Activated CD4-positive, alpha-beta memory T cell treated with anti-CD3 and anti-CD28 coated beads for 36 hours (primary cell): ENCODE results near the gene TTC14. TPM values are rescaled to one million over a fixed set of nuclear protein-coding genes. Genes with fewer than 3 reads are reported as not detected.
A peak's percentile ranks its signal among the peaks of the same experiment; 100 is the strongest.
"Not testable (repeated sequence)": the region's sequence is repeated elsewhere in the genome, so short reads cannot be mapped to it uniquely, and the experiment has no call there.

Source experiments
- CTCF ChIA-PET: fragments of 350-600 bp; sonication (Branson Sonifier 250); formaldehyde crosslinking; loops from one replicate; lab custom pipeline; 2021; ENCODE audit warnings: antibody characterized with exemption, inconsistent platforms; lab: Charles Lee
- POLR2A ChIA-PET: fragments of 350-600 bp; sonication (Branson Sonifier 250); formaldehyde crosslinking; loops from one replicate; lab custom pipeline; 2021; ENCODE audit warnings: antibody characterized with exemption; lab: Charles Lee
- DNase-seq: peaks from one replicate; pipeline ENCODE4 v3.0.0-alpha.2; 2020
- H3K27ac Mint-ChIP-seq: one replicate; pipeline ENCODE4 v1.8.0; 2021; ENCODE audit warnings: mixed read lengths
- H3K27me3 Mint-ChIP-seq: one replicate; pipeline ENCODE4 v1.8.0; 2021; ENCODE audit warnings: mixed read lengths
- H3K36me3 Mint-ChIP-seq: one replicate; pipeline ENCODE4 v1.8.0; 2021; ENCODE audit warnings: mixed read lengths
- H3K4me1 Mint-ChIP-seq: one replicate; pipeline ENCODE4 v1.8.0; 2021; ENCODE audit warnings: low read depth, mixed read lengths
- H3K4me3 Mint-ChIP-seq: one replicate; pipeline ENCODE4 v1.8.0; 2021; ENCODE audit warnings: mild to moderate bottlenecking, mixed read lengths
- H3K9me3 Mint-ChIP-seq: one replicate; pipeline ENCODE4 v1.8.0; 2021; ENCODE audit warnings: mixed read lengths
- intact Hi-C: fragments of 100-400 bp; cut with micrococcal nuclease; formaldehyde crosslinking; loops from one replicate; pipeline ENCODE4 v1.15.1; 2023
- total RNA-seq, 2 experiments: library from RNA; stranded (reverse); gene quantifications; one replicate each; pipeline ENCODE4 v1.2.3, GENCODE V29; 2021

Gene TTC14
- total RNA-seq, 2 experiments from 2014 or later: 43.9 to 44.4 TPM

DNA sequence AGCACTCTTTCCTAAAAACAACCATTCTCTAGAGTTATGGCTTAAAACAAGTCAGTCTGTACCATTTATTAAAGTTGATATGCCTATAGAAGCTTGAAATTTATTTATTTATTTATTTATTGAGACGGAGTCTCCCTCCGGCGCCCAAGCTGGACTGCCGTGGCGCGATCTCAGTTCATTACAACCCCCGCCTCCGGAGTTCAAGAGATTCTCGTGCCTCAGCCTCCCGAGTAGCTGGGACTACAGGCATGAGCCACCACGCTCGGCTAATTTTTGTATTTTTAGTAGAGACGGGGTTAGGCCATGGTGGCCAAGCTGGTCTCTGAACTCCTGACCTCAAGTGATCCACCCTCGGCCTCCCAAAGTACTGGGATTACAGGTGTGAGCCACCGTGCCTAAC lies 1.5 kb upstream of the TTC14 start:
- ChIA-PET POLR2A (no interaction called here), CTCF (no interaction called here)
- H3K4me1 Mint-ChIP-seq: peaks cover 18% of the 10 kb centered on the region
- peak overlapping the region; percentile 1 for H3K4me3 Mint-ChIP-seq
- H3K36me3 Mint-ChIP-seq: peaks cover 17% of the 10 kb centered on the region
- no peak for DNase-seq
- no peak overlapping the region for H3K27ac Mint-ChIP-seq
- peaks cover 7% of the 10 kb centered on the region for H3K27me3 Mint-ChIP-seq
- intact Hi-C loops: loop anchor here (10.0 kb wide), 1 partner anchor 786 kb away; no protein-coding TSS in a partner anchor
- peaks cover 3% of the 10 kb centered on the region for H3K9me3 Mint-ChIP-seq

- H3K27ac Mint-ChIP-seq: no peak overlapping the region
- H3K9me3 Mint-ChIP-seq: no peaks in the 10 kb centered on the region
- ChIA-PET CTCF (no interaction called here), POLR2A (interaction anchor here (1.7 kb wide), 1 partner anchor 9 kb away, joined by 8 read pairs; the partner anchor contains the start of gene TTC14)
- peaks cover 44% of the 10 kb centered on the region for H3K36me3 Mint-ChIP-seq
- intact Hi-C loops: no loop called here
- DNase-seq: no peak
- H3K4me3 Mint-ChIP-seq: no peak overlapping the region
- no peaks in the 10 kb centered on the region for H3K27me3 Mint-ChIP-seq
- H3K4me1 Mint-ChIP-seq: no peaks in the 10 kb centered on the region
Observed at GRCh38 chr3:180611006-180611405, 9.0 kb downstream of the TTC14 start.

DNA sequence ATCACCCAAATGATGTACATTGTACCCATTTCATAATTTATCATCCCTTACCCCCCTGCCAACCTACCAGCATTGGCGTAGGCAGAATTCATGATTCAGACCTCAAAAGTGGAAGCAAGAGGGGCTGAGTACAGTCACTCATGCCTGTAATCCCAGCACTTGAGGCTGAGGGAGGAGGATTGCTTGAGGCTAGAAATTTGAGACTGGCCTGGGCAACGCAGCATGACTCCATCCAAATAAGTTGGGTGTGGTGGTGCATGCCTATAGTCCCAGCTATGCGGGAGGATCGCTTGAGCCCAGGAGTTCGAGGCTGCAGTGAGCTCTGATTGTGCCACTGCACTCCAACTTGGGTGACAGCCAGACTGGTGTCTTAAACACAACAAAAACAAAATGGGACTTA lies 10.4 kb downstream of the TTC14 start:
- Mint-ChIP-seq H3K4me1 (no peaks in the 10 kb centered on the region), H3K36me3 (peaks cover 37% of the 10 kb centered on the region), H3K27me3 (no peaks in the 10 kb centered on the region), H3K9me3 (no peaks in the 10 kb centered on the region), H3K27ac (no peak overlapping the region), H3K4me3 (no peak overlapping the region)
- DNase-seq: no peak
- ChIA-PET CTCF (no interaction called here), POLR2A (no interaction called here)
- intact Hi-C loops: no loop called here

DNA sequence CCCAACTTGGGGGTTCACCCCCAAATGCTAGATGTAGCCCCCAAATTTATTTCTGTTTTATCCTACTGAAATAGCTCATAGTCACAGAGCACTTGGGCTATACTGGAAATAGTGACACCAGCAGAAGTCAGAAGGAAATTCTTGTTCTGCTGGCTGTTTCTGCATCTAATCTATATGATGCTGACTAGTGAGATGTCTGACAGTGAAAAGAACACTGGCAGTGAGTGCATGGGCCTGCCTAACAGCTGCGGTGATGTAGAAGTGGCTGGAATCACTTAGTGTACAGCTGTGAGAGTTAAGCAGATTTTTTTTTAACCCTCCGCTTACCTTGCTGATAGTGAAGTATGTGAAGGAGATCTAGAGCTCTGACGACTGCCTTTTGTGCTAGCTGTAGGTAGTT lies 14.0 kb downstream of the TTC14 start:
- H3K27me3 Mint-ChIP-seq: no peaks in the 10 kb centered on the region
- H3K9me3 Mint-ChIP-seq: no peaks in the 10 kb centered on the region
- peaks cover 20% of the 10 kb centered on the region for H3K36me3 Mint-ChIP-seq
- intact Hi-C loops: no loop called here
- POLR2A ChIA-PET: no interaction called here
- H3K4me3 Mint-ChIP-seq: no peak overlapping the region
- no peak for DNase-seq
- H3K4me1 Mint-ChIP-seq: no peaks in the 10 kb centered on the region
- H3K27ac Mint-ChIP-seq: no peak overlapping the region
- CTCF ChIA-PET: interaction anchor here (1.1 kb wide), 1 partner anchor 14 kb away, joined by 3 read pairs; the partner anchor contains the start of gene TTC14

GRCh38 chr3:180617049-180617448 lies 15.1 kb downstream of the TTC14 start:
- ChIA-PET POLR2A (no interaction called here), CTCF (interaction anchor here (0.8 kb wide), 1 partner anchor 296 kb away, joined by 3 read pairs; the partner anchor contains the start of gene FXR1)
- Mint-ChIP-seq H3K36me3 (peaks cover 19% of the 10 kb centered on the region), H3K27ac (no peak overlapping the region), H3K4me1 (no peaks in the 10 kb centered on the region), H3K4me3 (no peak overlapping the region), H3K9me3 (no peaks in the 10 kb centered on the region), H3K27me3 (no peaks in the 10 kb centered on the region)
- intact Hi-C loops: no loop called here
- DNase-seq: no peak

GRCh38 chr3:180618563-180618962 lies 16.6 kb downstream of the TTC14 start:
- DNase-seq, H3K27ac Mint-ChIP-seq, H3K4me1 Mint-ChIP-seq, CTCF ChIA-PET, H3K27me3 Mint-ChIP-seq, intact Hi-C loops, H3K9me3 Mint-ChIP-seq, POLR2A ChIA-PET, H3K4me3 Mint-ChIP-seq: not testable (repeated sequence)
- peaks cover 19% of the 10 kb centered on the region for H3K36me3 Mint-ChIP-seq

DNA sequence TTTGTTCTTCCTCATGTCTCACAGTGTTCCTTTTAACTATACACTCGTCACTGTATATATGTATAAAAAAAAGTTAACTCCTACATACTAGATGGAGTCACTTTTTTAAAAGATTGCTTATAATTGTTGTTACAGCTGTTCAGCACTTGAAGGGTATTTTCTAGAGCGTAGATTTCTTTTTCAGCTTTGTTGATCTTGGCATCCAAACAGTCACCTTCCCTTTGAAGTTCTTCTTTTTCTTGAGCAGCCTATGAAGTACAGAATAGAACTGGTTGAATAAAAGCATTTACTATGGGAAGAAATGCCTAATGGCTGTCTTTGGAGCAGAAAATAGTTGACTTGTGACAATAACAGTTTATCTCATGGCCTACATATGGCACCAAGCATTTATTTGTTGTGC lies 17.8 kb downstream of the TTC14 start:
- no peak overlapping the region for H3K4me3 Mint-ChIP-seq
- peaks cover 12% of the 10 kb centered on the region for H3K4me1 Mint-ChIP-seq
- intact Hi-C loops: no loop called here
- ChIA-PET POLR2A (no interaction called here), CTCF (no interaction called here)
- no peaks in the 10 kb centered on the region for H3K27me3 Mint-ChIP-seq
- no peak for DNase-seq
- peaks cover 30% of the 10 kb centered on the region for H3K36me3 Mint-ChIP-seq
- H3K27ac Mint-ChIP-seq: no peak overlapping the region
- H3K9me3 Mint-ChIP-seq: peaks cover 4% of the 10 kb centered on the region

- DNase-seq: no peak
- POLR2A ChIA-PET: no interaction called here
- Mint-ChIP-seq H3K27ac (peak overlapping the region; percentile 72), H3K36me3 (peaks cover 43% of the 10 kb centered on the region), H3K4me1 (peaks cover 22% of the 10 kb centered on the region), H3K4me3 (no peak overlapping the region), H3K9me3 (peaks cover 7% of the 10 kb centered on the region), H3K27me3 (no peaks in the 10 kb centered on the region)
- intact Hi-C loops: loop anchor here (1.0 kb wide), 1 partner anchor 22 kb away; the partner anchor contains the start of gene TTC14
- CTCF ChIA-PET: no interaction called here
Observed at GRCh38 chr3:180624714-180625113, 22.8 kb downstream of the TTC14 start.

DNA sequence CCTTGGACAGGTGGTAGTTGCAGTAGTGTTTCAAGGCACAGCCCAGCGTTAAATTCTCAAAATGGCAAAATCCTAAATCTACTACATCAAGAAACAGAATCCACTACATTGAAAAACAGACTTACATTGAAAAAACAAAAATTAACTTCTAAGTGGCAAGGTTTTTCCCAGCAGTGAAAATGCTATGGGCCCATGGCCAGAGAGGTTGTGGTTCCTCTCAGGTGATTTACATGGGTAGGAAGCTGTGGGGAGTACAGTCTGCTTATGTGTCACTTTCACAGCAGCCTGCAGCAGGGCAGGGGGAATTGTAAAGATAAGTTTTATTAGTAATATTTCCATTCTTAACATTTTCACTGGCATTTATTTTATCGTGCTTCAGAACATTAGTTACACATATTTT lies 24.9 kb downstream of the TTC14 start:
- ChIA-PET CTCF (no interaction called here), POLR2A (no interaction called here)
- no peak for DNase-seq
- H3K4me3 Mint-ChIP-seq: no peak overlapping the region
- H3K27ac Mint-ChIP-seq: no peak overlapping the region
- H3K9me3 Mint-ChIP-seq: peaks cover 7% of the 10 kb centered on the region
- peaks cover 26% of the 10 kb centered on the region for H3K4me1 Mint-ChIP-seq
- no peaks in the 10 kb centered on the region for H3K27me3 Mint-ChIP-seq
- intact Hi-C loops: no loop called here
- H3K36me3 Mint-ChIP-seq: peaks cover 37% of the 10 kb centered on the region

DNA sequence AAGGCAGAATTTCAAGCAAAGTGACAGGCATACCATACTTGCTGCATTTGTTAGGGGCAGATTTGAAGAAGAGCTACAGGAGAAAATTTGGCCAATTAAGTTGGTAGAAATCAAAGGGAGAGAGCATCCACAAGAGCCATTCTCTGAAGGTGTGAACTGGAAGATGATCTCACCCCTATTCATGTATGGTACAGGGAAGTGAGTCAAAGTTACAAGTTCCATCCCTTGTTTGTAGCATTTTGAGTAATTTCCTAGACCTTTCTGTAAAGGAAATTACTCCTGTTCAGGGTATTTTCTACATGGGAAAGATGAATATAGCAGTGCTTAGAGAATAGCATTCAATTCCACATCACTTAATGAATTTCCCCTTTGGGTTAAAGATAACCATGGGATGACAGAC lies 28.4 kb downstream of the TTC14 start:
- ChIA-PET CTCF (no interaction called here), POLR2A (interaction anchor here (0.8 kb wide), 1 partner anchor 27 kb away, joined by 3 read pairs; no protein-coding TSS in a partner anchor)
- no peak overlapping the region for H3K27ac Mint-ChIP-seq
- intact Hi-C loops: loop anchor here (1.0 to 10.0 kb wide), 3 partner anchors 28 to 544 kb away; partner anchors contain the start of gene TTC14
- no peaks in the 10 kb centered on the region for H3K9me3 Mint-ChIP-seq
- no peak overlapping the region for H3K4me3 Mint-ChIP-seq
- H3K27me3 Mint-ChIP-seq: peaks cover 21% of the 10 kb centered on the region
- H3K4me1 Mint-ChIP-seq: peaks cover 8% of the 10 kb centered on the region
- no peak for DNase-seq
- peaks cover 10% of the 10 kb centered on the region for H3K36me3 Mint-ChIP-seq

- Mint-ChIP-seq H3K4me3 (no peak overlapping the region), H3K27me3 (peaks cover 28% of the 10 kb centered on the region), H3K27ac (no peak overlapping the region), H3K4me1 (peaks cover 5% of the 10 kb centered on the region), H3K36me3 (peaks cover 5% of the 10 kb centered on the region), H3K9me3 (no peaks in the 10 kb centered on the region)
- no peak for DNase-seq
- ChIA-PET POLR2A (no interaction called here), CTCF (no interaction called here)
- intact Hi-C loops: loop anchor here (5.0 to 10.0 kb wide), 2 partner anchors 51 to 543 kb away; no protein-coding TSS in a partner anchor
Observed at GRCh38 chr3:180631317-180631716, 29.4 kb downstream of the TTC14 start.

DNA sequence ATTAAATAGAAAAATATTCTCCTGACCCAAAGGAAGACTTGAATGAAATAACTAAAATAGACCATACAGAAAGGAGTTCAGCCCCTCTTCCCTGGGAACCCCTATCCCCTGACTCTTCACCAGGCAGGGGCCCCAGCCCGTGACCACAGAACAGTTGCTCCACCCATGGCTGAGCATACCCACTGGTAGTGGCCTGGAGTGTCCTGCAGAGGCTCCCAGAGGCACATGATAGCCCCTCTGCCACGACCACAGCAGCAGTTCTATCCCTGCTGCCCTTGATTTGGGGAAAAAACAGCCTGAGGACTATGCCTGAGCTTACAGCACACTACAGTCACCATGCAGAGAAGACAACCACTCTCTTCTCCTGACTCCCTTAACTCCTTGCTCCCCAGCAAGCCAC lies 31.8 kb downstream of the TTC14 start:
- peaks cover 5% of the 10 kb centered on the region for H3K4me1 Mint-ChIP-seq

DNA sequence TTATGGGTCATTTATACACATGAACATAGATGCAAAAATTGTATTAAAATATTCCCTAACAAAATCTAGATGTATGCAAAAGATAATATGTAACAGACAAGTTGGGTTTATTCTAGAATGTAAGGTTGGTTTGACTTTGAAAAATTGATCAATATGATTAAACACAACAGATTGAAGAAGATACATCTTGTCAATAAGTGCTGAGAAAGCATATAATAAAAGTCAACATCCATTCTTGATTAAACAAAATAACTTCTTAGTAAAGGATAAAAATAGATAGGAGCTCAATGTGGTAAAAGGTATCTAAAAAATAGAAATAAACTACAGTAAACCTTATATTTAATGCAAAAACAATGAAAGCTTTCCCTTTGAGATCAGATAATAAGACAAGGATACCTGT lies 39.0 kb downstream of the TTC14 start:
- no peaks in the 10 kb centered on the region for H3K9me3 Mint-ChIP-seq
- H3K27ac Mint-ChIP-seq: no peak overlapping the region
- no peak for DNase-seq
- no peaks in the 10 kb centered on the region for H3K4me1 Mint-ChIP-seq
- no peak overlapping the region for H3K4me3 Mint-ChIP-seq
- peaks cover 18% of the 10 kb centered on the region for H3K27me3 Mint-ChIP-seq
- ChIA-PET POLR2A (no interaction called here), CTCF (no interaction called here)
- intact Hi-C loops: no loop called here
- H3K36me3 Mint-ChIP-seq: no peaks in the 10 kb centered on the region

More for the DNA sequence above, 31.8 kb downstream of the TTC14 start:
- no peak overlapping the region for H3K4me3 Mint-ChIP-seq
- no peaks in the 10 kb centered on the region for H3K9me3 Mint-ChIP-seq
- intact Hi-C loops: loop anchor here (5.0 to 10.0 kb wide), 2 partner anchors 49 to 541 kb away; no protein-coding TSS in a partner anchor
- H3K27ac Mint-ChIP-seq: no peak overlapping the region
- peaks cover 35% of the 10 kb centered on the region for H3K27me3 Mint-ChIP-seq
- no peaks in the 10 kb centered on the region for H3K36me3 Mint-ChIP-seq
- ChIA-PET POLR2A (no interaction called here), CTCF (no interaction called here)
- no peak for DNase-seq
